Measurements from ENCODE around the gene UBE3C. TPM values are rescaled to one million over a fixed set of nuclear protein-coding genes. Genes with fewer than 3 reads are reported as not detected.

UBE3C gene
- total RNA-seq, 4 donors from 2014 or later: 47.9 to 91.8 (median 66.2) TPM

DNA sequence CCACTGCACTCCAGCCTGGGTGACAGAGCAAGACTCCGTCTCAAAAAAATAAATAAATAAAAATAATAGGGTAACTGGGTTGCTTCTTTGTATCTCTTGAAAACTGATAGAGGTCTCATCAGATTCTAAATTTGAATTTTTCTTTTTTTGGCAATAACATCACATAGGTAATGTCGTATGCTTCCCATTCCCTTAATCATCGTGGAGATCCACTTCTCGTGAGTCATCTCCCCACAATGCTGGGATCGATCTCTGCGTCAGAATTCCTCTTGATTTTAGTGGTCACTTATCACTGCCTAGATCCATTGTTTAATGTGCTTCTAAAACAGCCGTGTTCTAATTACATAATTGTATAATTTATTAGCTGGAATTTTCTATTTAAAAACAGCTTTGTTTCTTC, 127.5 kb downstream of the UBE3C start:
- TF ChIP-seq EP300 (IDR thresholded peaks at IDR 0.05; ENCODE audit: low read depth): no peak
- TF ChIP-seq, protein P1, sequence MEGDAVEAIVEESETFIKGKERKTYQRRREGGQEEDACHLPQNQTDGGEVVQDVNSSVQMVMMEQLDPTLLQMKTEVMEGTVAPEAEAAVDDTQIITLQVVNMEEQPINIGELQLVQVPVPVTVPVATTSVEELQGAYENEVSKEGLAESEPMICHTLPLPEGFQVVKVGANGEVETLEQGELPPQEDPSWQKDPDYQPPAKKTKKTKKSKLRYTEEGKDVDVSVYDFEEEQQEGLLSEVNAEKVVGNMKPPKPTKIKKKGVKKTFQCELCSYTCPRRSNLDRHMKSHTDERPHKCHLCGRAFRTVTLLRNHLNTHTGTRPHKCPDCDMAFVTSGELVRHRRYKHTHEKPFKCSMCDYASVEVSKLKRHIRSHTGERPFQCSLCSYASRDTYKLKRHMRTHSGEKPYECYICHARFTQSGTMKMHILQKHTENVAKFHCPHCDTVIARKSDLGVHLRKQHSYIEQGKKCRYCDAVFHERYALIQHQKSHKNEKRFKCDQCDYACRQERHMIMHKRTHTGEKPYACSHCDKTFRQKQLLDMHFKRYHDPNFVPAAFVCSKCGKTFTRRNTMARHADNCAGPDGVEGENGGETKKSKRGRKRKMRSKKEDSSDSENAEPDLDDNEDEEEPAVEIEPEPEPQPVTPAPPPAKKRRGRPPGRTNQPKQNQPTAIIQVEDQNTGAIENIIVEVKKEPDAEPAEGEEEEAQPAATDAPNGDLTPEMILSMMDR (IDR thresholded peaks at IDR 0.05): no peak
- TF ChIP-seq POLR2AphosphoS5 (IDR thresholded peaks at IDR 0.05): no peak
- no peak for TF ChIP-seq POLR2A (IDR thresholded peaks at IDR 0.05)
- intact Hi-C loops (cut with DNase I; ENCODE audit: low total_unique reads) (no loop called here), in situ Hi-C loops (cut with MboI; ENCODE audit: low pct_ligation_motif_present in 1 of 4, low pct_unique_long_range_greater_than_20kb in 1 of 4, low sequenced_read_pairs in 3 of 4) (no loop called here)
- no peak for DNase-seq
- Histone ChIP-seq H3K9me3 (no peaks in the 10 kb centered on the region), H3K27ac (no peak overlapping the region), H3K4me3 (no peak overlapping the region), H3K36me3 (peaks cover 0 to 27% (median 5%) of the 10 kb centered on the region in 4 donors), H3K4me1 (no peaks in the 10 kb centered on the region), H3K27me3 (no peaks in the 10 kb centered on the region)
- WGBS, 2 donors (ENCODE audit: low coverage in 1 of 2): 83 to 94% methylated on average over 7 of the region's 7 CpGs

DNA sequence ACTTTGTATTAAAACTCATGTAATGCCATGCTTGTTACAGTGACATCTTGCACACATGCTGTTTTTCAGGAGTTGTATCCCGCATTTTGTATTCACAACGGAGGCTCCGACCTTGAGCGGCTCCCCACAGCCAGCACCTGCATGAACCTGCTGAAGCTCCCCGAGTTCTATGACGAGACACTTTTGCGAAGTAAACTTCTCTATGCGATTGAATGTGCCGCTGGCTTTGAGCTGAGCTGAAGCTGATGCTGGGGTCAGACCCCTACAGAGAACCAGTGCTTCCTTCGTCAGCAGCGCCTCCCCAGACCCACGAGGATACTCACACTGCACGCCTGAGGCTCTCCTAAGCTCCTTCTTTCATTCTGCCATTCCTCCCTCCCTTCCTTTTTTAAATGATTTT, 128.8 kb downstream of the UBE3C start:
- Histone ChIP-seq H3K27me3 (no peaks in the 10 kb centered on the region), H3K36me3 (peaks cover 0 to 27% (median 5%) of the 10 kb centered on the region in 4 donors), H3K9me3 (no peaks in the 10 kb centered on the region), H3K4me3 (no peak overlapping the region), H3K4me1 (peaks cover 0 to 4% (median 0%) of the 10 kb centered on the region in 4 donors), H3K27ac (no peak overlapping the region)
- DNase-seq: no peak
- no peak for TF ChIP-seq POLR2A (IDR thresholded peaks at IDR 0.05)
- TF ChIP-seq, protein P1 (IDR thresholded peaks at IDR 0.05): no peak
- no peak for TF ChIP-seq EP300 (IDR thresholded peaks at IDR 0.05; ENCODE audit: low read depth)
- TF ChIP-seq POLR2AphosphoS5 (IDR thresholded peaks at IDR 0.05): no peak
- intact Hi-C loops (cut with DNase I; ENCODE audit: low total_unique reads) (no loop called here), in situ Hi-C loops (cut with MboI; ENCODE audit: low pct_ligation_motif_present in 1 of 4, low pct_unique_long_range_greater_than_20kb in 1 of 4, low sequenced_read_pairs in 3 of 4) (no loop called here)
- 92 to 95% methylated on average over 9 to 13 of the region's 13 CpGs for WGBS, 2 donors (ENCODE audit: low coverage in 1 of 2)

DNA sequence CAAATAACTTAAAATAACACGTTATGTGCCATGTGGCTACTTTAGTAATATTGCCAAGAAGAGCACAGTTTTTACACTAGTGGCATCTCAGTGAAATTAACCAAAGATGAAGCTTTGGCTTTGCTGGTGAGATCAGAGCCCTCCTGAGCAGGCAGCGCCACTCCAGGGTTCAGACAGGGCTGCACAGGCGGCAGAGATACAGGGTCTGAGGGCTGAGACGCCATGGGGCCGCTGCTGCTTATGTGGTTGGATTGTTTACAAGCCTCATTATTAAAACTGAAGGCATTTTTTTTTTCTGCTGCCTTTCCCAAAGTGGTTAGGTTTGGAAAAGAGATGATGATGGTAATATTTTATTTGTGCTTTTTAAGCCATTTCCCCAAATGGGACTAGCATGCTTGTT, 129.2 kb downstream of the UBE3C start:
- in situ Hi-C loops (cut with MboI; ENCODE audit: low pct_ligation_motif_present in 1 of 4, low pct_unique_long_range_greater_than_20kb in 1 of 4, low sequenced_read_pairs in 3 of 4) (no loop called here), intact Hi-C loops (cut with DNase I; ENCODE audit: low total_unique reads) (no loop called here)
- no peaks in the 10 kb centered on the region for H3K9me3 ChIP-seq
- peaks cover 0 to 25% (median 5%) of the 10 kb centered on the region in 4 donors for H3K36me3 ChIP-seq
- peaks cover 0 to 6% (median 0%) of the 10 kb centered on the region in 4 donors for H3K4me1 ChIP-seq
- H3K4me3 ChIP-seq: no peak overlapping the region
- no peak overlapping the region for H3K27ac ChIP-seq
- H3K27me3 ChIP-seq: no peaks in the 10 kb centered on the region
- 86 to 90% methylated on average over 3 to 5 of the region's 5 CpGs for WGBS, 2 donors (ENCODE audit: low coverage in 1 of 2)
- DNase-seq: no peak
- TF ChIP-seq POLR2A (IDR thresholded peaks at IDR 0.05) (no peak), POLR2AphosphoS5 (IDR thresholded peaks at IDR 0.05) (no peak), EP300 (IDR thresholded peaks at IDR 0.05; ENCODE audit: low read depth) (no peak)
- TF ChIP-seq, protein P1 (IDR thresholded peaks at IDR 0.05): no peak

DNA sequence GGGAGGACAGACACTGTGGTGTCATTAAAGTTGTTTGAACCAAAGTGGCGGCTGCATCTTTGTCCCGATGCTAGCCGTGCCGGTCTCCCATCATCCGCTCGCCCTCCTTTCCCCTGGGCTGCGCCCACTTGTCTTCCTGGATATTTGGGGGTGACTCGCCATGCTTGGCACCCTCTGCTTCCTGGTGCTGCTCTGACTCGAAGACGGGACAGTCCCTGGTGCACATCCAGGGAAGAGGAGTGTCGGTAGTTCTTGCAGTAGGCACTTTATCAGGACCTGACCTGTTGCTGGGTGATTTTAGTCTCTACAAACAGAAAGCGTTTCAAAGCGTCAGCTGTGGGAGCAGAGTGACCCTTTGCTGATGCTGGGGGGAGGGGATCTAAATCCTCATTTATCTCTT, 129.8 kb downstream of the UBE3C start:
- H3K4me3 ChIP-seq: no peak overlapping the region
- H3K27me3 ChIP-seq: no peaks in the 10 kb centered on the region
- DNase-seq: no peak
- WGBS, 2 donors (ENCODE audit: low coverage in 1 of 2): 84% methylated on average over 13 of the region's 13 CpGs; no CpG with 5 or more reads in 1 of the 2 donors
- TF ChIP-seq EP300 (IDR thresholded peaks at IDR 0.05; ENCODE audit: low read depth) (no peak), POLR2A (IDR thresholded peaks at IDR 0.05) (no peak), POLR2AphosphoS5 (IDR thresholded peaks at IDR 0.05) (no peak)
- TF ChIP-seq, protein P1 (IDR thresholded peaks at IDR 0.05): no peak
- no peak overlapping the region for H3K27ac ChIP-seq
- peaks cover 3 to 10% (median 4%) of the 10 kb centered on the region in 4 donors for H3K4me1 ChIP-seq
- H3K9me3 ChIP-seq: no peaks in the 10 kb centered on the region
- intact Hi-C loops (cut with DNase I; ENCODE audit: low total_unique reads) (no loop called here), in situ Hi-C loops (cut with MboI; ENCODE audit: low pct_ligation_motif_present in 1 of 4, low pct_unique_long_range_greater_than_20kb in 1 of 4, low sequenced_read_pairs in 3 of 4) (no loop called here)
- H3K36me3 ChIP-seq: peaks cover 0 to 20% (median 5%) of the 10 kb centered on the region in 4 donors
